ENCODE measurements around the gene MYO10.

GRCh38 chr5:16879191-16879590 lies 56.9 kb downstream of the MYO10 start:
- TF ChIP-seq CTCF (IDR thresholded peaks at IDR 0.05; ENCODE audit: control extremely low read depth in 1 of 3, insufficient read depth in 1 of 3, low read depth in 1 of 3, low read length in 3 of 3) (no peak), GABPA (IDR thresholded peaks at IDR 0.05; ENCODE audit: borderline replicate concordance, insufficient read depth, low read length) (no peak), TAF1 (IDR thresholded peaks at IDR 0.05; ENCODE audit: low read depth, low read length) (no peak), EZH2 (IDR thresholded peaks at IDR 0.05; ENCODE audit: low read depth, low read length, severe bottlenecking) (no peak), CREB1 (IDR thresholded peaks at IDR 0.05) (no peak), JUN (IDR thresholded peaks at IDR 0.05; ENCODE audit: low read depth, low read length) (no peak), POLR2AphosphoS5 (IDR thresholded peaks at IDR 0.05; ENCODE audit: low read depth, low read length) (no peak)
